DOHH2 (cell line): ENCODE measurements around the gene KRR1.

Experiments
- H3F3A ChIP-seq: fragments of 200-600 bp; sonication (generic), shearing (Covaris generic); 2 replicates; pipeline ENCODE4 v1.6.0; 2016; ENCODE audit warnings: antibody characterized with exemption, mild to moderate bottlenecking; ENCODE audit not compliant: control insufficient read depth, insufficient read depth
- H3K27ac ChIP-seq: fragments of 200-600 bp; sonication (generic); 2 replicates; pipeline ENCODE4 v1.5.1; 2014; ENCODE audit warnings: low read depth, mild to moderate bottlenecking, low read length, moderate library complexity
- H3K27me3 ChIP-seq: fragments of 200-600 bp; sonication (generic); 2 replicates; pipeline ENCODE4 v1.6.1; 2014; ENCODE audit warnings: mild to moderate bottlenecking, low read length, mixed read lengths; ENCODE audit not compliant: control insufficient read depth
- H3K36me3 ChIP-seq: fragments of 200-600 bp; sonication (generic); 2 replicates; pipeline ENCODE4 v1.6.1; 2014; ENCODE audit warnings: mild to moderate bottlenecking, low read length, moderate library complexity, mixed read lengths; ENCODE audit not compliant: control insufficient read depth
- H3K4me1 ChIP-seq: fragments of 200-600 bp; sonication (generic); 2 replicates; pipeline ENCODE4 v1.6.1; 2014; ENCODE audit warnings: mild to moderate bottlenecking, low read length, mixed read lengths; ENCODE audit not compliant: control insufficient read depth
- H3K4me2 ChIP-seq: fragments of 200-600 bp; sonication (generic); 2 replicates; pipeline ENCODE4 v1.6.0; 2014; ENCODE audit warnings: mild to moderate bottlenecking, low read length, moderate library complexity
- H3K4me3 ChIP-seq: fragments of 200-600 bp; sonication (generic); 2 replicates; pipeline ENCODE4 v1.5.1; 2014; ENCODE audit warnings: mild to moderate bottlenecking, low read length, mixed read lengths
- H3K79me2 ChIP-seq: fragments of 200-600 bp; sonication (generic); 2 replicates; pipeline ENCODE4 v1.6.1; 2014; ENCODE audit warnings: mild to moderate bottlenecking, low read length, mixed read lengths; ENCODE audit not compliant: control insufficient read depth
- H3K9me2 ChIP-seq: fragments of 200-600 bp; sonication (generic); replicated peaks from 2 replicates; pipeline ENCODE4 v1.6.1; 2014; ENCODE audit warnings: mild to moderate bottlenecking, low read length, mixed read lengths; ENCODE audit not compliant: control insufficient read depth
- H3K9me3 ChIP-seq: fragments of 200-600 bp; sonication (generic); 2 replicates; pipeline ENCODE4 v1.6.1; 2014; ENCODE audit warnings: antibody characterized with exemption, low read length, mixed read lengths; ENCODE audit not compliant: control insufficient read depth, insufficient read depth
- H4K20me1 ChIP-seq: fragments of 200-600 bp; sonication (generic); 2 replicates; pipeline ENCODE4 v1.6.0; 2014; ENCODE audit warnings: low read depth, mild to moderate bottlenecking, antibody characterized with exemption, low read length, moderate library complexity; ENCODE audit not compliant: control insufficient read depth, insufficient read depth
- EZH2phosphoT487 ChIP-seq: fragments of 200-600 bp; sonication (generic); IDR thresholded peaks from 2 replicates; pipeline ENCODE4 v1.6.1; 2017; ENCODE audit warnings: borderline replicate concordance, mild to moderate bottlenecking, antibody characterized with exemption, low read length, moderate library complexity, mixed read lengths
- TF ChIP-seq, protein P1 (sequence below): fragments of 200-600 bp; sonication (generic); IDR thresholded peaks from one replicate; pipeline ENCODE4 v1.5.1; 2014; ENCODE audit warnings: antibody characterized with exemption, mild to moderate bottlenecking, low read depth, low read length; ENCODE audit not compliant: poor library complexity, severe bottlenecking

KRR1 gene

DNA sequence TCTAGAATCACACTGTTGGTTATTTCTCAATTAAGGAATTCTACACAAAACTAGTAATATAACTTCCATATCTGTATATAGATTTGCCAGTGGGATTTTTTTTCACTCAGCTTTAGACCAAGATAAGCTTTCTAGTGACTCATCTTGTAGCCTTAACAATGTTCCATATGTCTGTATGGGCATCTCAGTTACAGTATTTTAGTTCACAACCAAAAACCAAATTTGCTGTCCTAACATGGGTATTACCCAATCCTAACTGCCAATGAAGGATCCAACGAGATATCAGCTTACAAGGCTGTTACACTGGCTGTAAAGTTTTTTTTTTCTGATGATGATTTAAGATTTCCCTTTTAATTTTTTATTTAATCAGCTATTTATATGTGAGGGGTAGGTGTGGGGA is 31.5 kb upstream of the KRR1 start:
- no peak overlapping the region for H3K4me3 ChIP-seq
- H3K36me3 ChIP-seq, result no peaks in the 10 kb centered on the region
- H3K4me1 ChIP-seq, result peaks cover 4% of the 10 kb centered on the region
- H3K9me2 ChIP-seq, result no peaks in the 10 kb centered on the region
- no peaks in the 10 kb centered on the region for H3K9me3 ChIP-seq
- no peaks in the 10 kb centered on the region for H3F3A ChIP-seq
- no peaks in the 10 kb centered on the region for H3K27me3 ChIP-seq
- H4K20me1 ChIP-seq, result no peaks in the 10 kb centered on the region
- H3K4me2 ChIP-seq, result no peak overlapping the region
- no peaks in the 10 kb centered on the region for H3K79me2 ChIP-seq
- TF ChIP-seq, protein P1, sequence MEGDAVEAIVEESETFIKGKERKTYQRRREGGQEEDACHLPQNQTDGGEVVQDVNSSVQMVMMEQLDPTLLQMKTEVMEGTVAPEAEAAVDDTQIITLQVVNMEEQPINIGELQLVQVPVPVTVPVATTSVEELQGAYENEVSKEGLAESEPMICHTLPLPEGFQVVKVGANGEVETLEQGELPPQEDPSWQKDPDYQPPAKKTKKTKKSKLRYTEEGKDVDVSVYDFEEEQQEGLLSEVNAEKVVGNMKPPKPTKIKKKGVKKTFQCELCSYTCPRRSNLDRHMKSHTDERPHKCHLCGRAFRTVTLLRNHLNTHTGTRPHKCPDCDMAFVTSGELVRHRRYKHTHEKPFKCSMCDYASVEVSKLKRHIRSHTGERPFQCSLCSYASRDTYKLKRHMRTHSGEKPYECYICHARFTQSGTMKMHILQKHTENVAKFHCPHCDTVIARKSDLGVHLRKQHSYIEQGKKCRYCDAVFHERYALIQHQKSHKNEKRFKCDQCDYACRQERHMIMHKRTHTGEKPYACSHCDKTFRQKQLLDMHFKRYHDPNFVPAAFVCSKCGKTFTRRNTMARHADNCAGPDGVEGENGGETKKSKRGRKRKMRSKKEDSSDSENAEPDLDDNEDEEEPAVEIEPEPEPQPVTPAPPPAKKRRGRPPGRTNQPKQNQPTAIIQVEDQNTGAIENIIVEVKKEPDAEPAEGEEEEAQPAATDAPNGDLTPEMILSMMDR, result no peak
- TF ChIP-seq EZH2phosphoT487, result no peak
- H3K27ac ChIP-seq, result no peak overlapping the region

DNA sequence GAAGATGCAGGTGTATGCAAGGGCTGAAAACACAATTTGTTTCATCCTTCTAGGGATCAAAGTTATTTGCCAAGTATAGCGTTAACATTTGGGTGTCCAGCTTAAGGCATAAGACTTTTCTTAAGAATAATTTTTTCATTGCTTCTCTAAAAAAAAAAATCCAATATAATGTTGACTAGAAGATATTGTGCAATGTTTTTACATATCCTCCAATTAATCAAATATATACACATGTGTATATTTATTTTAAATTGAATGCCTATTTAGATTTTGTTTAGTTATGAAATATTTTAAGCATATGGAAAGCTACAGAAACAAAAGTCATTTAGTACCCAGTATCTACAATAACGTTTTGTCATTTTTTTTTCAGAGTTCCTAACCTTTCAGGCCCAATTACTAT is 28.5 kb upstream of the KRR1 start:
- H3K4me3 ChIP-seq, result no peak overlapping the region
- H3K27ac ChIP-seq, result no peak overlapping the region
- no peaks in the 10 kb centered on the region for H3K27me3 ChIP-seq
- no peaks in the 10 kb centered on the region for H3F3A ChIP-seq
- TF ChIP-seq, protein P1, result no peak
- no peak for TF ChIP-seq EZH2phosphoT487
- no peaks in the 10 kb centered on the region for H3K9me3 ChIP-seq
- no peaks in the 10 kb centered on the region for H3K4me1 ChIP-seq
- H3K9me2 ChIP-seq, result no peaks in the 10 kb centered on the region
- H3K79me2 ChIP-seq, result no peaks in the 10 kb centered on the region
- H4K20me1 ChIP-seq, result no peaks in the 10 kb centered on the region
- H3K4me2 ChIP-seq, result no peak overlapping the region
- H3K36me3 ChIP-seq, result no peaks in the 10 kb centered on the region

GRCh38 chr12:75533239-75533638 is 21.8 kb upstream of the KRR1 start:
- no peak overlapping the region for H3K4me3 ChIP-seq

More at GRCh38 chr12:75533239-75533638, 21.8 kb upstream of the KRR1 start:
- H3K36me3 ChIP-seq, result no peaks in the 10 kb centered on the region
- H4K20me1 ChIP-seq, result no peaks in the 10 kb centered on the region
- no peaks in the 10 kb centered on the region for H3K9me2 ChIP-seq
- no peaks in the 10 kb centered on the region for H3F3A ChIP-seq
- H3K27me3 ChIP-seq, result peaks cover 5% of the 10 kb centered on the region
- H3K27ac ChIP-seq, result no peak overlapping the region
- no peaks in the 10 kb centered on the region for H3K4me1 ChIP-seq
- H3K9me3 ChIP-seq, result no peaks in the 10 kb centered on the region
- H3K4me2 ChIP-seq, result no peak overlapping the region
- no peaks in the 10 kb centered on the region for H3K79me2 ChIP-seq
- TF ChIP-seq, protein P1, result no peak
- no peak for TF ChIP-seq EZH2phosphoT487
